ENCODE results near the gene NFIC. TPM values are rescaled to one million over a fixed set of nuclear protein-coding genes. Genes with fewer than 3 reads are reported as not detected.

NFIC gene
- polyA plus RNA-seq, 1 experiment: 5.0 TPM

DNA sequence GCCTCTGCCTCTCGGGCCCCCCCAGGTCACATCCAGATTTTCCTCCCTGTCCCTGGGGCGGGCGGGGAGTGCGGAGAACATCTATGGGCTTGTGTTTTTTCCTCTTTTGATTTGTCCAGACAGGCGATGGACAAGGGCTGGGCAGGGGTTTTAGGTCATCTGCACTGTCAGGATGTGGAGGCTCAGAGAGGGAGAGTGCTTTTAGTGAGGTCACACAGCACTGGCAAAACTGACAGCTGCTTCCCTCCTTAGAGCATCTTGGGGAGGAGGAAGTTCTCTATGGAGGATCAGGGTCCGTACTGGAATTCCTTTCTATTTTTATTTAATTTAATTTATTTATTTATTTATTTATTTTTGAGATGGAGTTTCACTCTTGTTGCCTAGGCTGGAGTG is 38.9 kb downstream of the NFIC start:
- ChIA-PET CTCF (no interaction called here), POLR2A (no interaction called here)
- TF ChIP-seq, protein P1, sequence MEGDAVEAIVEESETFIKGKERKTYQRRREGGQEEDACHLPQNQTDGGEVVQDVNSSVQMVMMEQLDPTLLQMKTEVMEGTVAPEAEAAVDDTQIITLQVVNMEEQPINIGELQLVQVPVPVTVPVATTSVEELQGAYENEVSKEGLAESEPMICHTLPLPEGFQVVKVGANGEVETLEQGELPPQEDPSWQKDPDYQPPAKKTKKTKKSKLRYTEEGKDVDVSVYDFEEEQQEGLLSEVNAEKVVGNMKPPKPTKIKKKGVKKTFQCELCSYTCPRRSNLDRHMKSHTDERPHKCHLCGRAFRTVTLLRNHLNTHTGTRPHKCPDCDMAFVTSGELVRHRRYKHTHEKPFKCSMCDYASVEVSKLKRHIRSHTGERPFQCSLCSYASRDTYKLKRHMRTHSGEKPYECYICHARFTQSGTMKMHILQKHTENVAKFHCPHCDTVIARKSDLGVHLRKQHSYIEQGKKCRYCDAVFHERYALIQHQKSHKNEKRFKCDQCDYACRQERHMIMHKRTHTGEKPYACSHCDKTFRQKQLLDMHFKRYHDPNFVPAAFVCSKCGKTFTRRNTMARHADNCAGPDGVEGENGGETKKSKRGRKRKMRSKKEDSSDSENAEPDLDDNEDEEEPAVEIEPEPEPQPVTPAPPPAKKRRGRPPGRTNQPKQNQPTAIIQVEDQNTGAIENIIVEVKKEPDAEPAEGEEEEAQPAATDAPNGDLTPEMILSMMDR (IDR thresholded peaks at IDR 0.05; ENCODE audit: insufficient read depth, low read depth, low read length): no peak
- no peak overlapping the region for H3K4me3 ChIP-seq (ENCODE audit: low read depth, low read length)
- DNase-seq (ENCODE audit: low read depth): no peak
- H3K36me3 ChIP-seq (ENCODE audit: control insufficient read depth, insufficient read depth, low read length): peaks cover 7% of the 10 kb centered on the region; the same call in 1 of the 2 replicates
- no peaks in the 10 kb centered on the region for H3K27me3 ChIP-seq (ENCODE audit: control insufficient read depth, insufficient read depth, low read length)

DNA sequence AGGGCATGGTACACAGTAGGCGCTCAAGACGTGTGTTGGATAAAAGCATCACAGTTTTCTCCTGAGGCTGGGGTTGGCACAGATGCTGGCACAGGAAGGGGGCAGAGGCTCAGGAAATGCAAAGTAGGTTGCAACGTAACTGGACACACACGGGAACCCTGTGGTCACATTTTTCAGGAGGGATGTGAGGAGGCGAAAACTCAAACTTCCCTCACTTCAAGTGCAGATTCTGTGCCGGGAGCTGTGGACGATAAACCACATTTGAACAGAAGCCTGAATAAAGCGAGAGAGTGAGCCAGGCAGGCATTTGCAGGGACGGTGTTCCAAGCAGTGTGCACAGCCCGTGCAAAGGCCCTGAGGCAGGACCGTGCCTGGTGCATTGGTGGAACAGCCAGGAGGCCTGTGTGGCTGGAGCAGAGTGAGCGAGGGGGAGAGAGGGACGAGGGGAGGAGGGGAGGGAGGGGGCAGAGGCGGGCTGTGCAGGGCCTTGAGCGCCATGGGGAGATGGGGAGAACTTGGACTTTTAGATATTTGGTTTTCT is 40.3 kb downstream of the NFIC start:
- peaks cover 5% of the 10 kb centered on the region; the same call in 1 of the 2 replicates for H3K36me3 ChIP-seq (ENCODE audit: control insufficient read depth, insufficient read depth, low read length)
- H3K27me3 ChIP-seq (ENCODE audit: control insufficient read depth, insufficient read depth, low read length): no peaks in the 10 kb centered on the region
- DNase-seq (ENCODE audit: low read depth): no peak
- TF ChIP-seq, protein P1 (IDR thresholded peaks at IDR 0.05; ENCODE audit: insufficient read depth, low read depth, low read length): no peak
- CTCF ChIA-PET: interaction anchor here (0.8 to 1.2 kb wide), 2 partner anchors 17 to 23 kb away, joined by 3 read pairs; no protein-coding TSS in a partner anchor
- POLR2A ChIA-PET: no interaction called here
- H3K4me3 ChIP-seq (ENCODE audit: low read depth, low read length): no peak overlapping the region

DNA sequence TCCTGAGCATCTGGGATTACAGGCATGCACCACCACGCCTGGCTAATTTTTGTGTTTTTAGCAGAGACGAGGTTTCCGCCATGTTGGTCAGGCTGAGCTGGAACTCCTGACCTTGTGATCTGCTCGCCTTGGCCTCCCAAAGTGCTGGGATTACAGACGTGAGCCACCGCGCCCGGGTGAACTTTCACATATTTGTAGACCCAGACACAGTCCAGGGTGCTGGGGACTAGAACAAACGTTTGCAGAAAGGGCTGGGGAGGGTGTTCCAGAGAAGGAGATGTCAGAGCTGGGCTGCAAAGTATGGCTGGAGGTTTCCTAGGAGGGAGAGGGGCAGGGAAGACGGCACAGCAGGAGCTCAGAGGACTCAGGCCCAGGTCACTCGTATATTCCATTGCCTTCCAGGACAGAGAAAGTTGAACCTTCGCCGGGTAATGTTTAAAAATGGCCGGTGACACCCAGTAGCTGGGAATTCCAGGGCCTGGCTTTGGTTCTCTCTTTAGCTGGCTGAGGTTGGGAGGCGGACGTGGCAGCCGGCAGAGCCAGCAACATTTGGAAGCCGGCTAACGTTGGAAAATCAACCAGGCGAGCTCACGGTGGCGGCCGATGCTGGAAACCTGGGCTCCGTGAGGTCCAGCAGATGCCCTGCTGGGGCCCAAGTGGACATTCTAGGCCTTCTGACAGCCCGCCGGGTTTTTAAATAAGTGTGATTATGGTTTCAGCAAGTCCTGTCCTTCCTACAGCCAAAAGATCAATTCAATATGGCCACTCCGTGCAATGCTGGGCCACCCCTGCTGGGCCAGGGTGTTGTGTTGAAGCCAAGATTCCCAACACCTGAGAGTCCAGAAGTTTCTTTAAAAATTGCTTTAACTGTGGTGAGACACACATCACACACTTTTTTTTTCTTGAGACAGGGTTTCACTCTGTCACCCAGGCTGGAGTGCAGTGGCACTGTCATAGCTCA is 41.5 kb downstream of the NFIC start:
- no peak overlapping the region for H3K4me3 ChIP-seq (ENCODE audit: low read depth, low read length)
- ChIA-PET CTCF (interaction anchor here (0.7 kb wide), 1 partner anchor 22 kb away, joined by 3 read pairs; no protein-coding TSS in a partner anchor), POLR2A (no interaction called here)
- no peak for DNase-seq (ENCODE audit: low read depth)
- peaks cover 5% of the 10 kb centered on the region; the same call in 1 of the 2 replicates for H3K36me3 ChIP-seq (ENCODE audit: control insufficient read depth, insufficient read depth, low read length)
- TF ChIP-seq, protein P1 (IDR thresholded peaks at IDR 0.05; ENCODE audit: insufficient read depth, low read depth, low read length): no peak
- H3K27me3 ChIP-seq (ENCODE audit: control insufficient read depth, insufficient read depth, low read length): no peaks in the 10 kb centered on the region

DNA sequence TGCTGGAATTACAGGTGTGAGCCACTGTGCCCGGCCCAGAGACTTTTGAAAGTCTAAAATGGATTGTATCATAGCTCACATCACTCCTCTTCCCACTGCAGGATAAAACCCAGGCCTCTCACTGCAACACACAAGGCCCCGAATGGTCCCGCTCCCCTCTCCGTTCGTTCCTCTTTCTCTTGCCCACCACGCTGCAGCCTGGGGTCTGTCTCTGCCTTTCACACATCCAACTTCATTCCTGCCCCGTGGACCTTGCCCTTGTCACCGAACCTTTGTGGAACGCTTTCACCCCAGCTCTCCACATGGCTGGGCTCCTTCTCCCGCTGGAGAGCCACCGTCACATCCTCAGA is 42.6 kb downstream of the NFIC start:
- H3K4me3 ChIP-seq (ENCODE audit: low read depth, low read length): no peak overlapping the region
- TF ChIP-seq, protein P1 (IDR thresholded peaks at IDR 0.05; ENCODE audit: insufficient read depth, low read depth, low read length): no peak

More for the DNA sequence above, 42.6 kb downstream of the NFIC start:
- DNase-seq (ENCODE audit: low read depth): no peak
- ChIA-PET CTCF (interaction anchor here (1.0 kb wide), 1 partner anchor 21 kb away, joined by 3 read pairs; no protein-coding TSS in a partner anchor), POLR2A (no interaction called here)
- no peaks in the 10 kb centered on the region for H3K27me3 ChIP-seq (ENCODE audit: control insufficient read depth, insufficient read depth, low read length)
- peaks cover 5% of the 10 kb centered on the region; the same call in 1 of the 2 replicates for H3K36me3 ChIP-seq (ENCODE audit: control insufficient read depth, insufficient read depth, low read length)
